Raji (cell line): ENCODE data around the gene CAMK2A.

Source experiments
- POLR2A ChIP-seq: IDR thresholded peaks from 2 replicates; pipeline ENCODE4 v1.6.1; 2011; ENCODE audit warnings: low read depth, low read length, control low read depth; ENCODE audit not compliant: insufficient read depth

Gene CAMK2A

DNA sequence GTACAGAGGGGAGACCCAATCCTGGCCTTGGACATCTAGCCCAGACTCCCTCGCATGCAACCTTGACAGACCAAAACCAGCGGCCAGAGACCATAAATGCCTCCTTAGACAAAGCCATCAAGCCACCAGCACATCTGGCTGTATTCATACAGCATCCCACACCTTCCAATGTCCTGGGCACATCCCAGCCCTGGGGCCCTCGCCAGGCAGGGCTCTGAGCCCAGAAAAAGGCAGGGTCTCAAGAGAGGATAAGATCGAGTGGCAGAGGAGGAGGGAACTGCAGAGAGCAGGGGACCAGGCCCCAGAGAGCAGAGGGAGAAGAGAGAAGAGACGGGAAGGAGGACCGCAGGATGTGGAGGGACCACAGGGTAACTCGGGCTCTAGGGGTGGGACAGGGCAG is 45.4 kb downstream of the CAMK2A start:
- no peak for TF ChIP-seq POLR2A

- TF ChIP-seq POLR2A, result no peak
Observed at GRCh38 chr5:150243590-150243989, 46.0 kb downstream of the CAMK2A start.

DNA sequence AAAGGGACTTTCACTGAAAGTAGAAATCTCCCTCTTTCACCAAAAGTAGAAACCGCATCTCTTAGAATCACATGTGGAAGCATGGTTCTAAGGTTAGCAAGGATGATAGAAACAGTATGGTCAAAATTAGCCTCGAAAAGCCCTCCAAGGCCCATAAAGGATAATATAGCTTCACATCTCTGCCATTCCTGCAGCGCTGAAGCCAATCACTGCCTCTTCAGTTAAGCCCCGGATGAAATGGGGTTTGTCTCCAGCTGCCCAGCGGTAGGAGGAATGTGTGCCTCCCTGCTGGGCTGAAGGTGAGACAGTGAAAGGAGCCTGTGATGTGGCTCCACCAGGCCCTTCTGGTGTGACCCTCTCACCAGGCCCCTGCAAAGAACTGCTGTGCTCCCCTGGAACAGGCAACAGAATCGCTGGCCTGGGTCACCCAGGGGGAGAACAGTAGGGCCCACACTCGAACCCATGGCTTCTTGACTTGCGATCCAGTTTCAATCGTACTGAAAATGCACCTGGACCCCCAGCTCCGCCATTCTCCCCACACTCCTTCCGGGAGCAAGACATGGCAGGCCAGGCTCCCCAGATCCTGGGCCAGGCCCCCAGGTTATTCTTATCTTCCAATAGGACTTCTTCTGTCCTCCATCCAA is 47.2 kb downstream of the CAMK2A start:
- TF ChIP-seq POLR2A, result no peak

DNA sequence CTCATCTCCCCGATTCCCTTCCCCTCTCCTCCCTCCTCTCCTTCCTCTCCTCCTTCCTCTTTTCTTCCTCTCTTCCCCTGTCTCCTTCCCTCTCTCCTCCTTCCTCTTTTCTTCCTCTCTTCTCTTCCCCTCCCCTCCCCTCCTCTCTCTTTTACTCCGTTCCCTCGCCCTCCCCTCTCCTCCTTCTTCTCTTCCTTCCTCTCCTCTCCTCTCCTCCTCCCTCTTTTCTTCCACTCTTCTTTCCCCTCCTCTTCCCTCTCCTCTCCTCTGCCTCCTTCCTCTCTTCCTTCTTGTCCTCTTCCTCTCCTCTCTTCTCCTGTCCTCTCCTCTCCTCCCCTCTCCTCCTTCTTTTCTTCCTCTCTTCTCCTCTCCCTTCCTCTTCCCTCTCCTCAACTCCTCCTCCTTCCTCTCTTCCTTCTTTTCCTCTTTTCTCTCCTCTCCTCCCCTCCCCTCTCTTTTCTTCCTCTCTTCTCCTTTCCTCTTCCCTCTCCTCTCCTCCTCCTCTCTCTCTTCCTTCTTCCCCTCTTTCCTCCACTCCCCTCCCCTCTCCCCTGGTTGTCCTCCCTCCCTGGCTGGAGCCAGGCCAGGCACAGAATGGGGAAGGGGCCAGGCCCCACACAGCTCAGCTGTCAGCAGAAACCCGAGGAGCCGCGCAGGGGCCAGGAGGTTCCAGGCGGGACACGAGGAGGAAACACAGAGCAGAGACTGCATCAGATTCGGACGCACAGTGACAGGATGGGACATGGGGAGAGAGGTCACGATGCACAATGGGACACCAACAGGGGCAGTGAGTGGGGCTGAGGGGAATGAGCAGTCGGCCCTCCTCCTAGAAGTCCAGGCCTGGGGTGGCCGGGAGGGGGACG is 48.0 kb downstream of the CAMK2A start:
- no peak for TF ChIP-seq POLR2A

DNA sequence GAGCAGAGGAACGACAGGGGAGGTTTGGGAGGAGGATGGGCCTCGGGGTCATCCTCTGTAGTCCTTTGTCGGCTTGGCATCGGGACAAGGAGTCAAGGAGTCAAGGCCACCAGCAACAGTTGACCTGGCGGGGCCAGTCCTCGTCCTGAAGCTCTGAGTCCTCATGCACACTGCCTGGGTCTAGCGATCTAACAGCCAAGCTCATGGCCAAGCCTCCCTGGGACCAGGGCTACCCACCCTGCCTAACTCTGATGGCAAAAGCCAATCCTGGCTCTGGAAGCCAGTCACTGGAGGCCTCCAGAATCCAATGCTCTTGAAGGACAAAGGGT is 49.8 kb downstream of the CAMK2A start:
- no peak for TF ChIP-seq POLR2A

- no peak for TF ChIP-seq POLR2A
Observed at GRCh38 chr5:150239099-150239793, 50.3 kb downstream of the CAMK2A start.

DNA sequence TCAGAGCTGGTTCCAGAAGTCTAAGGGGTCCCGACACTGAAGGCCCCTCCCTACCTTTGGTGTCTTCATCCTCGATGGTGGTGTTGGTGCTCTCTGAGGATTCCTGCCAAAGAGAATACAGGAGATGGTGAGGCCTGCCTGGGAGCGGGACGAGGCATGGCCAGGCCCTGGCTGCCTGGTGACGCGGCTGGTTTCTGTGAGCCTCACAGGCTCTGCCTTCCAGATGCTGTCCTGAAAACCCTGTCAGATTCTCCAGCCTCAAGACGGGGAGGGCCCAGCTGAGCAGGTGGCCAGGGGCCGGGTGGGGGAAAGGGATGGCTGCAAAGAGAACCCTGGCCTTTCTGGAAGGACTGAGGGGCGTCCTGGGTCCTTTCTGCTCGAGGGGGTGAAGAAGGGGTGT is 50.9 kb downstream of the CAMK2A start:
- no peak for TF ChIP-seq POLR2A

DNA sequence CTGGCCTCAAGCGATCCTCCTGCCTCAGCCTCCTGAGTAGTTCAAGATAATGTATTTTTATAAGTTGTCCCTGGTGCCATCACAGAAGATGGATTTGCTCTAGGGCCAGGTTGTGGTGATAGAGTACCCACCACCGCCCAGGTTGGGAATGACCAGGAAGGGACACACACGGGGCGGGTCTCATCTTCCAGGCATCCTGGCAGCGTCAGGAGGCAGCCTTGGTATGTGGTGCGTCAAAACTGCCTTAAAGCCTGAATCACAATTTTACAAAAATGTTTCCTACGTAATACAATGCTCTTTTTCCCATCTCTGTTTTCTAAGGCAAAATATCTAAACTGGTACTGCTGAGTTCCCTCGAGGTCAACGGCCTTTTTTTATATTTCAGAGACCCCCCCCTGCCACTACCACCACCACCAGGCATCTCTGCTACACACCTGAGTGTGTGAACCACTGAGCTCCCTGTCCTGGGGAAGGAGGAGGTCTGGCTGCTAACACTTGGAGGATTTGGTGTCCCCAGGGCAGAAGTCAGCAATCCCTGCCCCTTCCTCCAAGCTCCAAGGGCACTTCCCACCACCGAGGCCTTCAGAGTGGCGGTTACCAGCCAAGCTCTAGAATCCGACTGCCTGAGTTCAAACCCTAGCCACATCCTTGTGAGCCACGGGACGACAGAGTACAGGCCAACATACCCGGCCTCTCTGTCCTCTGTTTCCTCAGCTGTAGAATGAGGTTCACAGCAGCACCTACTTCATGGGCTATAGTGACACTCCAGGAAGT is 52.4 kb downstream of the CAMK2A start:
- no peak for TF ChIP-seq POLR2A

DNA sequence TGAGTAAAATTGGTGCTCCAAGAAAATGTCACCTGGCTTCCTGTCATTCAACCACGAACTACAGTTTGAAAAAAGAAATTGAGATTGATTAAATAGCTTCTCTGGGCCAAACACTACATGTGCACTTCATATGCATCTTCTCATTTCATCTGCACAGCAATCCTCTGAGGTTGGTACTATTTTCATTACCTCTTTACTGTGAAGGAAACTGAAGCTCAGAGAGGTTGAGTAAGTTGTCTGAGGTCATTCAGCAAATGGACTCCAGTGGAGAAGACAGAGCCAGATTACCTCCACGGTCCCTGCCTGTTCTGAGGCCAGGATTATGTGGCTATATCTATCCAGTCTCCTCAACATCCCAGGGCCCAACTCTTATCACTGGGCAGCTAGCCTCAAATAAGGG is 53.3 kb downstream of the CAMK2A start:
- TF ChIP-seq POLR2A, result no peak

GRCh38 chr5:150235500-150235854 is 54.1 kb downstream of the CAMK2A start:
- TF ChIP-seq POLR2A, result no peak

DNA sequence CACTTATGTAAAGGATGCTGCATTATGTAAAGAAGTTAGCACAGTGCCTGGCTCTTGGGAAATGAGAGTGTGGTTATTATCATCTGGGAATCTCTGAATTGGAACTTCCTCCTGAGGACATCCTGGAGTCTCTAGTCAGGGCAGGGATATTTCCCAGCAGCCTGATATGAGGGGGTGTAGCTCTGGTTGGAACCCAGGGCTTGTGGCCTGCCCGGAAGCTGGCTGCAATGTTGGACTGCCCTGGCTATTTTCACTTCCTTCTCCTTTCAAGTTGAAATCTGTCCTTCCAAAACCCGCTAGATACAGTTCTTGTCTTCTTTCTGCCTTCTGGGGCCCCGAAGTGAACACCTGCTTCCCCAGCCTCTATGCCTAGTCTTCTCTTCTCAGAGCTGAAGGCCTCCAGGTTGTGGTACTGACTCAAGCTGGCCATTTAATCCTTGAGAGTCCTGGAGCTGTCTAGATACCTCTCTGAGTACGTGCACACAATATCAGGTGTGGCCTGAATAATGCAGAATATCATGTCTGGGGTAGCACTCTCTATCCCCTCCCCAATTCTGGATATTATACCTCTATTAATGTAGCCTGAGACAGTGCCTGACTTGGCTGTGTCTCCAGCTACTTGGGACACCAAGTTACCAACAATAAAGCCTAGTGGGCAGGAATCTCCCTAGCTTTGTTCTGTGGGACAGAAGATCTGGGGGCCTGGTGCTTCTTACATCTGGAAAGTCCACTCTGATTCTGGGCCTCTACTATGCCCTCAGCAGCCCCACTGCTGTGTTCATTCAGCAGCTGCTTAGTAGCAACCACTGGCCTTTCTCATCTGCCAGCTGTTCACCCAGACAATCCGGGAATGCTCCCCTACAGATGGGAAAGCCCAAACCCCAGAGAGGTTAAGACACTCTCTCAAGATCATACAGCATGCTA is 54.7 kb downstream of the CAMK2A start:
- no peak for TF ChIP-seq POLR2A

- TF ChIP-seq POLR2A, result no peak
Observed at GRCh38 chr5:150230842-150231241, 58.7 kb downstream of the CAMK2A start.

DNA sequence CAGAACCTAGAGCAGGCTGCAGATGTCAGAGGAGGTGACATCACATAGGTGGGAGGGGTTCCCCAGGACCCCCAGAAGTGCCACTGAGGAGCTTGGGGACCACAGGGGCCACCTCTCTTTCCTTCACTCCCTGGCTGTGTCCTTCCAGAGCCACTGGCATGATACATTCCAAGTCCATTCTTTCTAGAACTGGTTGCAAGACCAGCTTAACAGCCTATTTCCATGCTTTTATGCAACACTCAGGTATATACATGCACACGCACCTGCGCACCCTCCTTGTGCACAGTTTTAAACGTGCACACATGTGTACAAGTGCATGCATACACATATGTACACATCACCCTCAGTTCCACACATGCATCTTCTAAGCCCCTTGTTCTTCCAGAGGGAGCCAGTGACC is 60.0 kb downstream of the CAMK2A start:
- no peak for TF ChIP-seq POLR2A

DNA sequence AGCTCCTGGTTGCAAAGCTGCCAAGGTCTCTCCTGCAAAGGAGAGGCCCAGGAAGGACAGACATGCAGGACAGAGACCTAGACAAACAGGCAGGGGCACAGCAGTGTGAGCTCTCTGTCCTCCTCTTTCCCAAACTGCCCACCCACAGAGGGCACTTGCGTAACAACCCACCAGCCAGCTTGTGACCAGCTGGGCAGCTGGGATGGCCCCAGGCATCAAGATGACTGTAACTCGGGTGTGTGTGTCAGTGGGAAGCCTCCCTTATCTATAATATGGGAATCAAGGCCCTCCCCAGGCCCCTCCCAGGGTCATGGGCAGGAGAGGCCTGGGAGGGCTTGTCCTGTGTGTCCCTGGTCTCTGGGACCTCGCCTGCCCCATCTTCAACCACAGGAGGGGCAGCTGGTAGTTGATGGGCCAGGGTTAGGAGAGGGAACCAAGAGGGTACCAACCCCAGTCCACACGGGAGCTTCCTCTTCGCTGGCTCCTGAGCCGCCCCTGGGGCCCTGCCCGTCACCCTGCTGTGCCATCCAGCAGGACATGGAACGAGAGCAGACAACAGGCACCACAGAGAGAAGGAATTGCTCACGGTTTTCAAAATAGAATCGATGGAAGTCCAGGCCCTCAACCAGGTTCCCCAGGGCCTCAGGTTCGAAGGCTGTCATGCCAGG is 61.8 kb downstream of the CAMK2A start:
- no peak for TF ChIP-seq POLR2A
